ENCODE measurements around the gene TXNDC5. TPM values are rescaled to one million over a fixed set of nuclear protein-coding genes. Genes with fewer than 3 reads are reported as not detected.

The TXNDC5 gene
- total and polyA plus RNA-seq, 10 donors = 25.9 to 645 (median 194) TPM

- H3K36me3 ChIP-seq = no peaks in the 10 kb centered on the region
- intact Hi-C loops (cut with DNase I; ENCODE audit: low total_unique reads) = no loop called here
- no peak for DNase-seq
Observed at GRCh38 chr6:7924867-7925266, 14.3 kb upstream of the TXNDC5 start.

DNA sequence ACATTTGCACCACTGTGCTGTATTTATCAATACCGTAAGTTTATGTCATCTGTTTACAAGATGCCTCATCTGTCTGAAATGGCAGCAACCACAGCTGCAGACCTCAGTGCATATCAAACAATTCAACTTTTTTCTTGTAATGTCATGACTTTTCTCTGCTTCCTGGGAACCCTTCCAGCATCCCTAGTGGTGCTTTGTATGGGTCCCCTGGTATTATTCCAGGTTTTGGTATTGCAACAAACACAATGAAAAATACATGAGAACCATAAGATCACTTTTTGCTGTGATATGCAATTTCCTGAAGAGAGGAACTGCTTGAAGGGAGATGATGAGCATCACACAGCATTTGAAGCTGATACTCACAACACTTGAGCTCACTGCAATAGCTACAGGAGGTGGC is 12.0 kb upstream of the TXNDC5 start:
- no peak for DNase-seq
- peaks cover 0 to 23% (median 13%) of the 10 kb centered on the region in 8 donors for H3K9me3 ChIP-seq
- intact Hi-C loops (cut with DNase I; ENCODE audit: low total_unique reads) = no loop called here

More at GRCh38 chr6:7924867-7925266, 14.3 kb upstream of the TXNDC5 start:
- Histone ChIP-seq H3K27ac (no peak overlapping the region), H3K27me3 (replicated peaks in 1 of 7) (no peaks in the 10 kb centered on the region), H3K4me3 (no peak overlapping the region), H3K9me3 (peaks cover 0 to 23% (median 13%) of the 10 kb centered on the region in 8 donors), H3K4me1 (no peaks in the 10 kb centered on the region)
- TF ChIP-seq POLR2AphosphoS5 (IDR thresholded peaks at IDR 0.05) = no peak

GRCh38 chr6:7921632-7922092 is 11.1 kb upstream of the TXNDC5 start:
- WGBS, 5 donors = 73 to 88% (median 77%) methylated on average over 5 of the region's 5 CpGs
- no peak for DNase-seq
- Histone ChIP-seq H3K27me3 (replicated peaks in 1 of 7) (no peaks in the 10 kb centered on the region), H3K4me3 (no peak overlapping the region), H3K27ac (no peak overlapping the region), H3K36me3 (no peaks in the 10 kb centered on the region), H3K4me1 (peaks cover 0 to 11% (median 0%) of the 10 kb centered on the region in 6 donors), H3K9me3 (peaks cover 0 to 21% (median 13%) of the 10 kb centered on the region in 8 donors)
- TF ChIP-seq CTCF (IDR thresholded peaks at IDR 0.05 in 8 of 11, conservative IDR thresholded peaks at IDR 0.05 in 3 of 11) = no peak
- TF ChIP-seq POLR2A (IDR thresholded peaks at IDR 0.05) = no peak
- no peak for TF ChIP-seq POLR2AphosphoS5 (IDR thresholded peaks at IDR 0.05)
- intact Hi-C loops (cut with DNase I; ENCODE audit: low total_unique reads) = no loop called here

More for the DNA sequence above, 12.0 kb upstream of the TXNDC5 start:
- Histone ChIP-seq H3K36me3 (no peaks in the 10 kb centered on the region), H3K27ac (no peak overlapping the region), H3K4me1 (peaks cover 0 to 8% (median 0%) of the 10 kb centered on the region in 6 donors), H3K4me3 (no peak overlapping the region), H3K27me3 (replicated peaks in 1 of 7) (no peaks in the 10 kb centered on the region)
- TF ChIP-seq POLR2AphosphoS5 (IDR thresholded peaks at IDR 0.05) = no peak
- TF ChIP-seq POLR2A (IDR thresholded peaks at IDR 0.05) = no peak
- no peak for TF ChIP-seq CTCF (IDR thresholded peaks at IDR 0.05 in 8 of 11, conservative IDR thresholded peaks at IDR 0.05 in 3 of 11)
- WGBS, 5 donors = 81 to 98% (median 91%) methylated on average over 1 of the region's 1 CpG

DNA sequence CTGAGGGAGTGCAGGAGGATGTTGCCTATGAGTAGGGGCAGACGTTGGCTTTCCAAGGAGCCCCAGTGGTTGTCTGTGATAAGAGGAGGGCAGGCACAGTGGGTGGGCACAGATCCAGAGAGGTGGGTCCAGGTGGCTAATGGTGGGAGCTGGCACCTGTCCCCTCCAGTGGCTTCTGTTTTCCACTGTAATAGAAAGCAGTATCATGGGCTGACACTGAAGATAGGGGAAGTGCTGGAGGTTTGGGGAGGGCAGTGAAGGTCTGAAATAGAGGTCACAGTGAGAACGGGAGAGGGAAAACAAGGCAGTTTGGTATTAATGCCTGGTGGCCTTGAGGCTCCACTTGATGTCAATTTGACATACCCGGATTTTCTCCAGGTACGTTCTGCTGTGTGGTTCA is 10.5 kb upstream of the TXNDC5 start:
- Histone ChIP-seq H3K27ac (no peak overlapping the region), H3K27me3 (replicated peaks in 1 of 7) (no peaks in the 10 kb centered on the region), H3K36me3 (no peaks in the 10 kb centered on the region), H3K9me3 (peaks cover 0 to 18% (median 11%) of the 10 kb centered on the region in 8 donors), H3K4me3 (no peak overlapping the region), H3K4me1 (peaks cover 0 to 11% (median 0%) of the 10 kb centered on the region in 6 donors)
- WGBS, 5 donors = 59 to 82% (median 73%) methylated on average over 4 of the region's 4 CpGs
- TF ChIP-seq POLR2AphosphoS5 (IDR thresholded peaks at IDR 0.05) (no peak), POLR2A (IDR thresholded peaks at IDR 0.05) (no peak), CTCF (IDR thresholded peaks at IDR 0.05 in 8 of 11, conservative IDR thresholded peaks at IDR 0.05 in 3 of 11) (no peak)
- intact Hi-C loops (cut with DNase I; ENCODE audit: low total_unique reads) = no loop called here
- no peak for DNase-seq

DNA sequence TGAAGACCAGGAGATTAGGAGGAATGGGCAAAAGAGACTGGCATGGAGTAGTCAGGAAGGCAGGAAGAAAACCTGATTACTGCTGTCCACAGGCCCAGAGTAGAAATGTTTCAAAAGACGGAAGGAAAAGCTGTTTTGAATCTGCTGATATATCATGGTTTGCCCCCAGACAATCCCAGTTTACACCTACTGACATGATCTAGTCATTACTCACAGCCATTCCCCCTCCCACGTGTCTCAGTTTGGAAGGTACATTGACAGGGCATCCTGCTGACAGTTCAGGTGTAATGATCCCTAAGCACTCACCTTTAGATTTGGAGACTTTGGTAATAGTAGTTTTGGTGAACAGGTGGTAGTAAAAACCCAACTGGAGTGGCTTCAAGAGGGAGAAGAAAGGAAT is 9.8 kb upstream of the TXNDC5 start:
- H3K4me3 ChIP-seq = no peak overlapping the region
- 67 to 89% (median 74%) methylated on average over 2 of the region's 2 CpGs for WGBS, 5 donors

More for the DNA sequence above, 9.8 kb upstream of the TXNDC5 start:
- H3K27me3 ChIP-seq (replicated peaks in 1 of 7) = no peaks in the 10 kb centered on the region
- TF ChIP-seq CTCF (IDR thresholded peaks at IDR 0.05 in 8 of 11, conservative IDR thresholded peaks at IDR 0.05 in 3 of 11) (no peak), POLR2AphosphoS5 (IDR thresholded peaks at IDR 0.05) (no peak), POLR2A (IDR thresholded peaks at IDR 0.05) (no peak)
- peaks cover 0 to 14% (median 0%) of the 10 kb centered on the region in 6 donors for H3K4me1 ChIP-seq
- DNase-seq = no peak
- H3K27ac ChIP-seq = no peak overlapping the region
- H3K36me3 ChIP-seq = no peaks in the 10 kb centered on the region
- H3K9me3 ChIP-seq = peaks cover 0 to 12% (median 5%) of the 10 kb centered on the region in 8 donors
- intact Hi-C loops (cut with DNase I; ENCODE audit: low total_unique reads) = no loop called here

All from spleen (tissue), 11 donors.